ENCODE measurements around the gene KIF26B. TPM values are rescaled to one million over a fixed set of nuclear protein-coding genes. Genes with fewer than 3 reads are reported as not detected.

The KIF26B gene
- total RNA-seq, 4 donors from 2014 or later = 3.6 to 7.0 (median 5.2) TPM

- no peaks in the 10 kb centered on the region for H3K36me3 ChIP-seq
- H3K27ac ChIP-seq = no peak overlapping the region
- H3K4me3 ChIP-seq = no peak overlapping the region
- no peaks in the 10 kb centered on the region for H3K27me3 ChIP-seq
- TF ChIP-seq POLR2AphosphoS5 (IDR thresholded peaks at IDR 0.05) (no peak), EP300 (IDR thresholded peaks at IDR 0.05) (no peak), POLR2A (IDR thresholded peaks at IDR 0.05) (no peak), CTCF (IDR thresholded peaks at IDR 0.05) (no peak)
- H3K4me1 ChIP-seq = no peaks in the 10 kb centered on the region
- DNase-seq (ENCODE audit: low spot score in 2 of 2) = no peak
- no peaks in the 10 kb centered on the region for H3K9me3 ChIP-seq
- 56% methylated on average over 2 of the region's 2 CpGs for WGBS
Measured at GRCh38 chr1:245489838-245490237, 335.1 kb downstream of the KIF26B start.

- TF ChIP-seq POLR2AphosphoS5 (IDR thresholded peaks at IDR 0.05) (no peak), EP300 (IDR thresholded peaks at IDR 0.05) (no peak)
- WGBS = 78% methylated on average over 5 of the region's 5 CpGs
- Histone ChIP-seq H3K36me3 (no peaks in the 10 kb centered on the region), H3K4me3 (no peak overlapping the region), H3K9me3 (no peaks in the 10 kb centered on the region), H3K27me3 (no peaks in the 10 kb centered on the region), H3K27ac (no peak overlapping the region), H3K4me1 (no peaks in the 10 kb centered on the region)
- no peak for DNase-seq (ENCODE audit: low spot score in 2 of 2)
Measured at GRCh38 chr1:245493029-245493428, 338.2 kb downstream of the KIF26B start.

- no peak for DNase-seq (ENCODE audit: low spot score in 2 of 2)
- 95% methylated on average over 5 of the region's 5 CpGs for WGBS
- TF ChIP-seq EP300 (IDR thresholded peaks at IDR 0.05) = no peak
- TF ChIP-seq POLR2AphosphoS5 (IDR thresholded peaks at IDR 0.05) = no peak
- no peak for TF ChIP-seq CTCF (IDR thresholded peaks at IDR 0.05)
- TF ChIP-seq POLR2A (IDR thresholded peaks at IDR 0.05) = no peak
Measured at GRCh38 chr1:245495681-245496080, 340.9 kb downstream of the KIF26B start.

GRCh38 chr1:245500546-245500945 lies 345.8 kb downstream of the KIF26B start:
- 46% methylated on average over 7 of the region's 7 CpGs for WGBS
- Histone ChIP-seq H3K27me3 (no peaks in the 10 kb centered on the region), H3K27ac (no peak overlapping the region), H3K4me1 (peaks cover 11% of the 10 kb centered on the region), H3K4me3 (no peak overlapping the region), H3K36me3 (no peaks in the 10 kb centered on the region), H3K9me3 (no peaks in the 10 kb centered on the region)
- TF ChIP-seq POLR2A (IDR thresholded peaks at IDR 0.05) = no peak
- TF ChIP-seq CTCF (IDR thresholded peaks at IDR 0.05) = no peak
- TF ChIP-seq EP300 (IDR thresholded peaks at IDR 0.05) = no peak
- no peak for TF ChIP-seq POLR2AphosphoS5 (IDR thresholded peaks at IDR 0.05)
- no peak for DNase-seq (ENCODE audit: low spot score in 2 of 2)

More at GRCh38 chr1:245495681-245496080, 340.9 kb downstream of the KIF26B start:
- H3K4me1 ChIP-seq = peaks cover 11% of the 10 kb centered on the region
- no peak overlapping the region for H3K27ac ChIP-seq
- no peak overlapping the region for H3K4me3 ChIP-seq
- no peaks in the 10 kb centered on the region for H3K9me3 ChIP-seq
- no peaks in the 10 kb centered on the region for H3K36me3 ChIP-seq
- no peaks in the 10 kb centered on the region for H3K27me3 ChIP-seq

- DNase-seq (ENCODE audit: low spot score in 2 of 2) = no peak
- Histone ChIP-seq H3K27ac (no peak overlapping the region), H3K4me3 (no peak overlapping the region), H3K9me3 (no peaks in the 10 kb centered on the region), H3K27me3 (no peaks in the 10 kb centered on the region), H3K36me3 (no peaks in the 10 kb centered on the region), H3K4me1 (peaks cover 11% of the 10 kb centered on the region)
- TF ChIP-seq POLR2A (IDR thresholded peaks at IDR 0.05) (no peak), EP300 (IDR thresholded peaks at IDR 0.05) (no peak), POLR2AphosphoS5 (IDR thresholded peaks at IDR 0.05) (no peak), CTCF (IDR thresholded peaks at IDR 0.05) (no peak)
- WGBS = 91% methylated on average over 7 of the region's 7 CpGs
Measured at GRCh38 chr1:245501633-245502032, 346.8 kb downstream of the KIF26B start.

GRCh38 chr1:245503548-245503947 lies 348.8 kb downstream of the KIF26B start:
- Histone ChIP-seq H3K4me1 (peaks cover 11% of the 10 kb centered on the region), H3K9me3 (no peaks in the 10 kb centered on the region), H3K27me3 (no peaks in the 10 kb centered on the region), H3K27ac (no peak overlapping the region), H3K4me3 (no peak overlapping the region), H3K36me3 (no peaks in the 10 kb centered on the region)
- TF ChIP-seq EP300 (IDR thresholded peaks at IDR 0.05) (no peak), POLR2AphosphoS5 (IDR thresholded peaks at IDR 0.05) (no peak)
- 96% methylated on average over 9 of the region's 9 CpGs for WGBS
- DNase-seq (ENCODE audit: low spot score in 2 of 2) = no peak

All from suprapubic skin (tissue), 4 donors.